GM21360 (cell line): Measurements from ENCODE around the gene ZNF638.
"Not testable (repeated sequence)": the region's sequence is repeated elsewhere in the genome, so short reads cannot be mapped to it uniquely, and the experiment has no call there.

Experiments used
- ATAC-seq: cut with Tn5 transposase; IDR thresholded peaks from one replicate; pipeline ENCODE4 v1.9.1; 2021; ENCODE audit warnings: mild to moderate bottlenecking, moderate library complexity; ENCODE audit not compliant: unreplicated experiment

The ZNF638 gene

GRCh38 chr2:71389384-71390072 is 57.9 kb downstream of the ZNF638 start:
- no peak for ATAC-seq

- no peak for ATAC-seq
Measured at GRCh38 chr2:71393216-71393615, 61.6 kb downstream of the ZNF638 start.

GRCh38 chr2:71395471-71395870 is 63.9 kb downstream of the ZNF638 start:
- ATAC-seq, result no peak

GRCh38 chr2:71402427-71402826 is 70.8 kb downstream of the ZNF638 start:
- no peak for ATAC-seq

DNA sequence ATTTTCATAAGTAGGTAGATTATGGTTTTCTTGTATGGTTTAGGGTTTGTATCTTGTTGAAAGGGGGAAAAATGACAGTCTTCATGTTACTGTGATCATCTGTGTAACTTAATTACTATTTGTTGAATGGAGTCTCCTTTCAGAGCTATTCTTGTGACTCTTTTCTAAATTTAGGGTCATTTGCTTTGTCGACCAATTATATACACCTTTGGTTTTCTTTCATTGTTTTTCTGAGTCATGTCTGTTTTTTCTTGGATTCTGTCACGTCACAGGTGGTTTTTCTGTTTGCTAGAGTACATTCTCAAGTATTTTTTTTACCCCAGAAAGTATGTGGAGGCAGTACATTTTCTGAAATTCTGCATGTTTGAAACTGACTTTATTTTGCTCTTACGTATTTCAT is 78.0 kb downstream of the ZNF638 start:
- no peak for ATAC-seq

DNA sequence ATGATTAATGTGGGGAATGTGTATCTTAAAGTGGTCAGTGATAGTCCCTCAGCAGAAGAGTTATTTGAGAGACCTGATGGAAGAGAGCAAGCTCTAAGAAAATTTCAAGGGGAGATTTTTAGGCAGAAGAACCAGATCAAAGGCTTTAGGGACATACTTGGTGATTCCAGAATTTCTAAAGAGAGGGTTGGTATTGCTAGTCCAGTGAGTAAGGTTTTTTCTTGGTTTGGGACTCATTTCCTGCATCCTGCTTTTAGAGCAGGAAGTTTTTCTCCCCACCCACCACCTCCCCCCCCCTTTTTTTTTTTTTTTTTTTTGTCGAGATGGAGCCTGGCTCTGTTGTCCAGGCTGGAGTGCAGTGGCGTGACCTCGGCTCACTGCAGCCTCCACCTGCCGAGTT is 79.1 kb downstream of the ZNF638 start:
- ATAC-seq, result no peak

DNA sequence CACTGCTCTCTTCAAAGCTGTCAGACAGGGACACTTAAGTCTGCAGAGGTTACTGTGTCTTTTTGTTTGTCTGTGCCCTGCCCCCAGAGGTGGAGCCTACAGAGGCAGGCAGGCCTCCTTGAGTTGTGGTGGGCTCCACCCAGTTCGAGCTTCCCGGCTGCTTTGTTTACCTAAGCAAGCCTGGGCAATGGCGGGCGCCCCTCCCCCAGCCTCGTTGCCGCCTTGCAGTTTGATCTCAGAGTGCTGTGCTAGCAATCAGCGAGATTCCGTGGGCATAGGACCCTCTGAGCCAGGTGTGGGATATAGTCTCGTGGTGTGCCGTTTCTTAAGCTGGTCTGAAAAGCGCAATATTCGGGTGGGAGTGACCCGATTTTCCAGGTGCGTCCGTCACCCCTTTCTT is 85.3 kb downstream of the ZNF638 start:
- ATAC-seq, result not testable (repeated sequence)

GRCh38 chr2:71417300-71418202 is 86.0 kb downstream of the ZNF638 start:
- ATAC-seq, result no peak

DNA sequence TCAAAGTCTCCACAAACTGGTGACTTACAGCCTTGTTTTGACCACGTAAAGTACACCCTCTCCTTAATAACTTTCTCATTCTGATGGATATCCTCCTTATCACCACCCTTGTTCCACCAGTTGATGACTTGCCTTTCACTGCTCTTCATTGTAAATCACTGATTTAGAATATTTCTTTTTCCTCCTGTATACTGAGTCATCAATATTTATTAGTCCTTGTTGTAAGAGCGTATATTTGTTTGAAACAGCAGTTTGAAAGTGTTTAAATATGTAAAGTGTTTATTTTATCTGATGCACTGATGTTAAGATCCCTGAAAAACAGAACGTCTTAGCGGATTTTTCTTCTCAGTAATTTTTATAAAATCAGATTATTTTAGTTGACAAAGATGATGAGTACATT is 87.6 kb downstream of the ZNF638 start:
- no peak for ATAC-seq

GRCh38 chr2:71419976-71420375 is 88.4 kb downstream of the ZNF638 start:
- no peak for ATAC-seq

DNA sequence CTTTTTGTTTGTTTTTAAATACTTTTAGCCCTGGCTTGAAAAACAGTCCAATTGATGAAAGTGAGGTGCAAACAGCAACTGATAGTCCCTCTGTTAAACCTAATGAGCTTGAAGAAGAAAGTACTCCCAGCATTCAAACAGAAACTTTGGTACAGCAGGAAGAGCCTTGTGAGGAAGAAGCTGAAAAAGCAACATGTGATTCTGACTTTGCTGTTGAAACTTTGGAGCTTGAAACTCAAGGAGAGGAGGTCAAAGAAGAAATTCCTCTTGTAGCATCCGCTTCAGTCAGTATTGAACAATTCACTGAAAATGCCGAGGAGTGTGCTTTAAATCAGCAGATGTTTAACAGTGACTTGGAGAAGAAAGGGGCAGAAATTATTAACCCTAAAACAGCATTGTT is 91.2 kb downstream of the ZNF638 start:
- no peak for ATAC-seq

DNA sequence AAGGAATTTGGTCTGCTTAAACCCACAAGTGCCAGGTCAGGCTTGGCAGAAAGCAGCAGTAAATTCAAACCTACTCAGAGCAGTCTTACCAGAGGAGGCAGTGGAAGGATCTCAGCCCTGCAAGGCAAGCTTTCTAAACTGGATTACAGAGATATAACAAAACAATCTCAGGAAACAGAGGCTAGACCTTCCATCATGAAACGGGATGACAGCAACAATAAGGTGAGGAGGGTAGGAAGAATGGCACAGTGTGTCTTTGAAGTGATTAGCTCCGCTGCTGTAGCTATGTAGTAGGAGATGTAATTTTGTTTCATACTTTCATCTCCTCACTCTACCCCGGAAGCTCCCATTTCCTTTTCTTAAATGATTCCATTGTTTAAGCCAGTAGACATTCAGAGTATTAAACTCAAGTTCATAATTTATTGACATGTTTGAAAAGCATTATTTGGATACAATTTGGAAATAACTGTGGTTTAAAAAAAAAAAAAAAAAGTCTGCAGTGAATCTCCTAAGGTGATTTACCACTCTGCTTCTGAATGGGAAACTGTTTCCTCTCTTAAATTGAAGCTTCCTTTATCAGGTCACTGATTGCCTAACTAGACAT is 92.3 kb downstream of the ZNF638 start:
- no peak for ATAC-seq

DNA sequence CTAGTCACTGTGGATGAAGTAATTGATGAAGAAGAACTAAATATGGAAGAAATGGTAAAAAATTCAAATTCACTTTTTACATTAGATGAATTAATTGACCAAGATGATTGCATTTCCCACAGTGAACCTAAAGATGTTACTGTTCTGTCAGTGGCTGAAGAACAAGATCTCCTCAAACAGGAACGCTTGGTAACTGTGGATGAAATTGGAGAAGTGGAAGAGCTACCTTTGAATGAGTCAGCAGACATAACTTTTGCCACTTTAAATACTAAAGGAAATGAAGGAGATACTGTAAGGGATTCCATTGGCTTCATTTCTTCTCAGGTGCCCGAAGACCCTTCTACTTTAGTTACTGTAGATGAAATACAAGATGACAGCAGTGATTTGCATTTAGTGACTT is 95.1 kb downstream of the ZNF638 start:
- no peak for ATAC-seq

GRCh38 chr2:71428472-71429383 is 97.1 kb downstream of the ZNF638 start:
- no peak for ATAC-seq

DNA sequence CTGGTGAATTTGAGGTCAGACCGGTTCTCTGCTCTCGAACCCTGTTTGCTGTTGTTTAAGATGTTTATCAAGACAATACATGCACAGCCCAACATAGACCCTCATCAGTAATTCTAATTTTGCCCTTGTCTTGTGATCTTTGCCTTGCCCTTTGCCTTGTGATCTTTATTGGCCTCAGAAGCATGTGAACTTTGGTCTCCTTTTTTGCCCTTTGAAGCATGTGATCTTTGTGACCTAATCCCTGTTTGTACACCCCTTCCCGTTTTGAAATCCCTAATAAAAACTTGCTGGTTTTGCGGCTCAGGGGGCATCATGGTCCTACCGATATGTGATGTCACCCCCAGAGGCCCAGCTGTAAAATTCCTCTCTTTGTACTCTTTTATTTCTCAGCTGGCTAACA is 113.6 kb downstream of the ZNF638 start:
- not testable (repeated sequence) for ATAC-seq

- no peak for ATAC-seq
Measured at GRCh38 chr2:71446505-71446904, 114.9 kb downstream of the ZNF638 start.

DNA sequence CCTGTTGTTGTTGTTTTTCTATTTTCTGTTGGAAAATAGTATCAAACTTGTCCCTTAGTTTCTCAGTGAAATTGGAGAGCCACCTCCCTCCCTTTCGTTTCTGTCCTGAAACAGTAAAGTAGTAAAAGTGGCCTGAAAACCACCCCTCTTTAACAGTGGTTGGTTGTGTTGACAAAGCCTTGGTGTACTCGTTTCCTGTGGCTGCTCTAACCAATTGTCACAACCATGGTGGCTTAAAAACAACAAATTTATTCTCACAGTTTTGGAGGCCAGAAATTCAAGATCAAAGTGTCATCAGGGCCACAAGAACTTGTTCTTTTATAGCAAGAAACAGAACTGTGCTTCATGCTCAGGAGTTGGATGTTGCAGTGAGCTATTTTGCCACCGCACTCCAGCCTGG is 117.8 kb downstream of the ZNF638 start:
- ATAC-seq, result no peak

DNA sequence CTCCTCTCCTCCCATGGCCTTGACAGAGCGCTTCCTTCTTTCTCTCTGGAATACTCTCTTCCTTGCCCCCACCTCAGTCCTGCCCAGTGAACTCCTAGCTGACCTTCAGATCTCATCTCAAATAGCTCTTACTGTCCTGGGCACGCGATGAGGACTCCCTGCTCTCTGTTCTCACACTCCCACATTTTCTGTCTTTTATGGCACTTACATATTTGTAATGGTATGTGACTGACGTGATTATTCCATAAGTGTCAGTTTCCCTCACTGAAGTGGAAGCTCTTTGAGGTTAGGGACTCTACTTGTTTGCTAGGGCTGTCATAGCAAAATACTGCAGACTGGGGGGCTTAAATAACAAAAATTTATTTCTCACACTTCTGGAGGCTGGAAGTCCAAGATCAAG is 120.1 kb downstream of the ZNF638 start:
- ATAC-seq, result no peak

- ATAC-seq, result no peak
Measured at GRCh38 chr2:71452565-71452964, 121.0 kb downstream of the ZNF638 start.

DNA sequence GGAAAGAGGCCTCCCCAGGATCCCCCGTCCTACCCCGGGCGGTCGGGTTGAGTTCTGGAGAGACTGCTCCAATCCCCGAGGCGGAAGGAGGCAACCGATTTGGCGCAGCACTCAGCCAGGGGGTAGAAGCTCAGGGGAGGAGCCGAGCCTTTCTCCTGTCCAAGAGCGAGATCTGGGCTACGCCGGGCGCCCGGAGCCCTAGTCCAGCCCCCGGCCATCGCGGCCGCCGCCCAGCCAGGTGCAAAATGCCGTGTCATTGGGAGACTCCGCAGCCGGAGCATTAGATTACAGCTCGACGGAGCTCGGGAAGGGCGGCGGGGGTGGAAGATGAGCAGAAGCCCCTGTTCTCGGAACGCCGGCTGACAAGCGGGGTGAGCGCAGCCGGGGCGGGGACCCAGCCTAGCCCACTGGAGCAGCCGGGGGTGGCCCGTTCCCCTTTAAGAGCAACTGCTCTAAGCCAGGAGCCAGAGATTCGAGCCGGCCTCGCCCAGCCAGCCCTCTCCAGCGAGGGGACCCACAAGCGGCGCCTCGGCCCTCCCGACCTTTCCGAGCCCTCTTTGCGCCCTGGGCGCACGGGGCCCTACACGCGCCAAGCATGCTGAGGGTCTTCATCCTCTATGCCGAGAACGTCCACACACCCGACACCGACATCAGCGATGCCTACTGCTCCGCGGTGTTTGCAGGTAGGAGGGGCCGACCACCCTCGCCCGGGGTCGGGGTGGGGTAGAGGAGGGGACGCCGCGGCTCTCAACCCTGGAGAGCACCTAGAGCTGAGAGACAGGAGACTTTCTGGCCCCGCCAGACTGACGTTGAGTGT is 122.0 kb downstream of the ZNF638 start, which contains the start of gene DYSF:
TSS of gene DYSF (plus strand) at position 158 of the 817 bp plus-strand sequence.
- no peak for ATAC-seq
